Measurements from ENCODE around the gene TRAP1. TPM values are rescaled to one million over a fixed set of nuclear protein-coding genes. Genes with fewer than 3 reads are reported as not detected.
"Not testable (repeated sequence)": the region's sequence is repeated elsewhere in the genome, so short reads cannot be mapped to it uniquely, and the experiment has no call there.

The TRAP1 gene
- total RNA-seq, 2 experiments from 2014 or later, result 185 to 242 TPM

DNA sequence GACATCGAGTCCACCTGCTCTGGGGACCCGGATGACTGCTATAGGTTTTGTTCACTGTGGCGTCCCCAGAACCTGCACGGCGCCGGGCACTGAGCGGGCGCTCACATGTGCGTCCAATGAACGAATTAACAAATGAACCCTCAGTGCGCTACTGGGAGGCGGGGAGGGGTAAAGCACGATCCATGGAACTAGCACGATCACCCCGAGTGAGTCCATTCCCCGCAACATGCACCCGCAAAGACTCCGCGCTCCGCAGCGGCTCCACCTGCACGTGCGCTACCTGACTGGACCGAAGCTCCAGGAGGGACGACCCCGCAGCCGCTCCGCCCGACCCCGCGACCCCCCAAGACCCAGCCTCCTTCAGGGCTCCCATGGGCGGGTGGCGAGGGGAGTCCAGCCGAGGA is 491 bp downstream of the TRAP1 start:
- intact Hi-C loops (cut with micrococcal nuclease; ENCODE audit: unreplicated experiment), result no loop called here
- CTCF ChIA-PET (ENCODE audit: unreplicated experiment), result no interaction called here
- TF ChIP-seq CTCF (conservative IDR thresholded peaks at IDR 0.05; ENCODE audit: low read length), result no peak
- no peak for TF ChIP-seq EZH2phosphoT487 (IDR thresholded peaks at IDR 0.05; ENCODE audit: borderline replicate concordance, low read depth, low read length)
- H3K4me2 ChIP-seq (ENCODE audit: low read length), result peak overlapping the region; percentile 92
- DNase-seq (ENCODE audit: low spot score), result peak; percentile 65
- peak overlapping the region; percentile 45; the same call in 1 of the 2 replicates for H2AFZ ChIP-seq (ENCODE audit: low read length)
- POLR2A ChIA-PET, result interaction anchor here (0.5 to 0.6 kb wide), 2 partner anchors 139 to 215 kb away, joined by 3 to 5 read pairs; no protein-coding TSS in a partner anchor
- H3K79me2 ChIP-seq (ENCODE audit: insufficient read depth, low read depth, low read length), result peaks cover 59% of the 10 kb centered on the region
- peak overlapping the region; percentile 87 for H3K4me3 ChIP-seq (ENCODE audit: low read depth, low read length, poor library complexity, severe bottlenecking)
- peaks cover 34% of the 10 kb centered on the region for H3K36me3 ChIP-seq (ENCODE audit: insufficient read depth, low read length)
- no peaks in the 10 kb centered on the region for H3K9me3 ChIP-seq (ENCODE audit: low read length)
- H3K9me2 ChIP-seq (ENCODE audit: insufficient read depth, low read length), result no peaks in the 10 kb centered on the region
- no peaks in the 10 kb centered on the region for H4K20me1 ChIP-seq (ENCODE audit: insufficient read depth, low read length)
- H3K4me1 ChIP-seq (ENCODE audit: insufficient read depth, low read length, poor library complexity, severe bottlenecking), result peaks cover 13% of the 10 kb centered on the region
- peak overlapping the region; percentile 29 for H3K27ac ChIP-seq (ENCODE audit: low read depth, low read length, poor library complexity, severe bottlenecking)
- BruUV-seq (replicated peaks), result no TSS peak

- Histone ChIP-seq H3K9me2 (ENCODE audit: insufficient read depth, low read length) (no peaks in the 10 kb centered on the region), H3K4me1 (ENCODE audit: insufficient read depth, low read length, poor library complexity, severe bottlenecking) (peaks cover 13% of the 10 kb centered on the region), H3K4me2 (ENCODE audit: low read length) (0 out of 2 replicates have a peak overlapping the region, but pooled peaks have one; percentile 92), H3K27ac (ENCODE audit: low read depth, low read length, poor library complexity, severe bottlenecking) (no peak overlapping the region), H2AFZ (ENCODE audit: low read length) (no peak overlapping the region), H3K9me3 (ENCODE audit: low read length) (no peaks in the 10 kb centered on the region), H4K20me1 (ENCODE audit: insufficient read depth, low read length) (no peaks in the 10 kb centered on the region; the same call in 1 of the 2 replicates), H3K79me2 (ENCODE audit: insufficient read depth, low read depth, low read length) (peaks cover 73% of the 10 kb centered on the region), H3K4me3 (ENCODE audit: low read depth, low read length, poor library complexity, severe bottlenecking) (no peak overlapping the region), H3K36me3 (ENCODE audit: insufficient read depth, low read length) (peaks cover 44% of the 10 kb centered on the region)
- POLR2A ChIA-PET, result no interaction called here
- CTCF ChIA-PET (ENCODE audit: unreplicated experiment), result no interaction called here
- intact Hi-C loops (cut with micrococcal nuclease; ENCODE audit: unreplicated experiment), result no loop called here
- TF ChIP-seq EZH2phosphoT487 (IDR thresholded peaks at IDR 0.05; ENCODE audit: borderline replicate concordance, low read depth, low read length) (no peak), CTCF (conservative IDR thresholded peaks at IDR 0.05; ENCODE audit: low read length) (no peak)
- BruUV-seq (replicated peaks), result no TSS peak
- no peak for DNase-seq (ENCODE audit: low spot score)
Measured at GRCh38 chr16:3715430-3715829, 1.9 kb downstream of the TRAP1 start.

- H3K9me3 ChIP-seq (ENCODE audit: low read length); CTCF ChIA-PET (ENCODE audit: unreplicated experiment); H2AFZ ChIP-seq (ENCODE audit: low read length); H3K9me2 ChIP-seq (ENCODE audit: insufficient read depth, low read length); intact Hi-C loops (cut with micrococcal nuclease; ENCODE audit: unreplicated experiment); BruUV-seq (replicated peaks); H3K4me3 ChIP-seq (ENCODE audit: low read depth, low read length, poor library complexity, severe bottlenecking); H3K27ac ChIP-seq (ENCODE audit: low read depth, low read length, poor library complexity, severe bottlenecking); H3K4me2 ChIP-seq (ENCODE audit: low read length); DNase-seq (ENCODE audit: low spot score); H4K20me1 ChIP-seq (ENCODE audit: insufficient read depth, low read length); POLR2A ChIA-PET: not testable (repeated sequence)
- H3K79me2 ChIP-seq (ENCODE audit: insufficient read depth, low read depth, low read length), result peaks cover 83% of the 10 kb centered on the region
- H3K36me3 ChIP-seq (ENCODE audit: insufficient read depth, low read length), result peaks cover 52% of the 10 kb centered on the region
- peaks cover 13% of the 10 kb centered on the region for H3K4me1 ChIP-seq (ENCODE audit: insufficient read depth, low read length, poor library complexity, severe bottlenecking)
Measured at GRCh38 chr16:3714378-3714777, 2.9 kb downstream of the TRAP1 start.

All from OCI-LY7 (cell line).